Stomach (tissue), 4 donors: ENCODE data around the gene SYNJ2.

Source experiments
- CTCF ChIP-seq, 7 experiments: fragments of 450-650 bp in 4 of 7; fragments of 200-600 bp in 3 of 7; sonication (generic) in 3 of 7; IDR thresholded peaks; one replicate each; pipeline ENCODE4 v1.5.1; 2016 to 2019; ENCODE audit warnings: antibody characterized with exemption in 7 of 7, control low read depth in 2 of 7, mild to moderate bottlenecking in 1 of 7
- EP300 ChIP-seq: sonication (generic); formaldehyde crosslinking; IDR thresholded peaks from one replicate; pipeline ENCODE4 v1.6.1; 2017; ENCODE audit warnings: antibody characterized with exemption
- POLR2A ChIP-seq, 4 donors: fragments of 450-650 bp; IDR thresholded peaks; one replicate each; pipeline ENCODE4 v1.6.1; 2016; ENCODE audit warnings: antibody characterized with exemption in 4 of 4, control low read depth in 2 of 4, mild to moderate bottlenecking in 1 of 4, moderate library complexity in 1 of 4
- POLR2AphosphoS5 ChIP-seq, 3 donors: sonication (generic); formaldehyde crosslinking; IDR thresholded peaks; one replicate each; pipeline ENCODE4 v1.6.1; 2016; ENCODE audit warnings: antibody characterized with exemption in 3 of 3

- TF ChIP-seq EP300 (no peak), CTCF (IDR thresholded peaks at IDR 0.05) (no peak), POLR2AphosphoS5 (IDR thresholded peaks at IDR 0.05) (no peak), POLR2A (IDR thresholded peaks at IDR 0.05) (no peak)
These were observed 17.6 kb upstream of the SYNJ2 start for GRCh38 chr6:157964100-157964499.
